Testis (tissue), 3 donors: ENCODE measurements around the gene FAM131A. TPM values are rescaled to one million over a fixed set of nuclear protein-coding genes. Genes with fewer than 3 reads are reported as not detected.

Experiments used
- DNase-seq: peaks from one replicate; pipeline ENCODE4 v3.0.0-alpha.2; 2019
- H3K27ac ChIP-seq, 2 donors: fragments of 200-600 bp; sonication (generic); one replicate each; pipeline ENCODE4 v1.5.1; 2019
- H3K27me3 ChIP-seq: fragments of 200-600 bp; sonication (generic); one replicate; pipeline ENCODE4 v1.5.1; 2019
- H3K36me3 ChIP-seq: fragments of 200-600 bp; sonication (generic); one replicate; pipeline ENCODE4 v1.5.1; 2017; ENCODE audit warnings: low read depth; ENCODE audit errors: missing control alignments
- H3K4me1 ChIP-seq: fragments of 200-600 bp; sonication (generic); one replicate; pipeline ENCODE4 v1.5.1; 2019
- H3K4me3 ChIP-seq, 2 donors: fragments of 200-600 bp; sonication (generic); one replicate each; pipeline ENCODE4 v1.5.1; 2017 to 2019
- H3K9me3 ChIP-seq: fragments of 200-600 bp; sonication (generic); one replicate; pipeline ENCODE4 v1.5.1; 2017
- POLR2A ChIP-seq: fragments of 450-650 bp; IDR thresholded peaks from one replicate; pipeline ENCODE4 v1.6.1; 2017; ENCODE audit warnings: antibody characterized with exemption, mild to moderate bottlenecking, moderate library complexity
- WGBS, 2 donors: methylation state at CpG; one replicate each; pipeline ENCODE4 v1.1.5; 2018; 5-methylcytosine and 5-hydroxymethylcytosine counted together
- intact Hi-C: fragments of 100-400 bp; cut with DNase I; formaldehyde crosslinking; loops from one replicate; pipeline ENCODE4 v1.15.1; 2023; ENCODE audit warnings: low total_unique reads
- polyA plus RNA-seq: library from polyadenylated mRNA; stranded (reverse); fragments of 350-450 nt; fragmentation: Illumina TruSeq; extraction: RNeasy Lipid Tissue Mini Kit (QIAGEN cat#74804); gene quantifications from one replicate; pipeline ENCODE4 v1.2.3, GENCODE V29; 2014; ENCODE audit warnings: low read depth, low replicate concordance; ENCODE audit not compliant: insufficient read depth
- total RNA-seq, 2 donors: library from RNA; depleted of rRNA; stranded (reverse); fragments of >200 nt; gene quantifications; one replicate each; pipeline ENCODE4 v1.2.3, GENCODE V29; 2016
- TF ChIP-seq, protein P1 (sequence below), 3 experiments: fragments of 450-650 bp in 2 of 3; fragments of 200-600 bp in 1 of 3; sonication (generic) in 1 of 3; IDR thresholded peaks; one replicate each; pipeline ENCODE4 v1.5.1; 2016 to 2019; ENCODE audit warnings: antibody characterized with exemption in 3 of 3, mild to moderate bottlenecking in 2 of 3, moderate library complexity in 1 of 3

Gene FAM131A
- total and polyA plus RNA-seq, 3 donors from 2014 or later, result 28.1 to 77.2 (median 75.9) TPM

- peaks cover 74% of the 10 kb centered on the region for H3K4me1 ChIP-seq
- intact Hi-C loops, result no loop called here
- 80 to 85% methylated on average over 4 of the region's 4 CpGs for WGBS, 2 donors
- peak overlapping the region; percentile 27 to 62 for H3K27ac ChIP-seq
- no peaks in the 10 kb centered on the region for H3K9me3 ChIP-seq
- no peak for TF ChIP-seq POLR2A
- TF ChIP-seq, protein P1, sequence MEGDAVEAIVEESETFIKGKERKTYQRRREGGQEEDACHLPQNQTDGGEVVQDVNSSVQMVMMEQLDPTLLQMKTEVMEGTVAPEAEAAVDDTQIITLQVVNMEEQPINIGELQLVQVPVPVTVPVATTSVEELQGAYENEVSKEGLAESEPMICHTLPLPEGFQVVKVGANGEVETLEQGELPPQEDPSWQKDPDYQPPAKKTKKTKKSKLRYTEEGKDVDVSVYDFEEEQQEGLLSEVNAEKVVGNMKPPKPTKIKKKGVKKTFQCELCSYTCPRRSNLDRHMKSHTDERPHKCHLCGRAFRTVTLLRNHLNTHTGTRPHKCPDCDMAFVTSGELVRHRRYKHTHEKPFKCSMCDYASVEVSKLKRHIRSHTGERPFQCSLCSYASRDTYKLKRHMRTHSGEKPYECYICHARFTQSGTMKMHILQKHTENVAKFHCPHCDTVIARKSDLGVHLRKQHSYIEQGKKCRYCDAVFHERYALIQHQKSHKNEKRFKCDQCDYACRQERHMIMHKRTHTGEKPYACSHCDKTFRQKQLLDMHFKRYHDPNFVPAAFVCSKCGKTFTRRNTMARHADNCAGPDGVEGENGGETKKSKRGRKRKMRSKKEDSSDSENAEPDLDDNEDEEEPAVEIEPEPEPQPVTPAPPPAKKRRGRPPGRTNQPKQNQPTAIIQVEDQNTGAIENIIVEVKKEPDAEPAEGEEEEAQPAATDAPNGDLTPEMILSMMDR (IDR thresholded peaks at IDR 0.05), result no peak
- no peaks in the 10 kb centered on the region for H3K27me3 ChIP-seq
- DNase-seq, result no peak
- no peak overlapping the region for H3K4me3 ChIP-seq
- no peaks in the 10 kb centered on the region for H3K36me3 ChIP-seq
Observed at GRCh38 chr3:184348057-184348382, 10.6 kb downstream of the FAM131A start.

- Histone ChIP-seq H3K9me3 (no peaks in the 10 kb centered on the region), H3K27me3 (no peaks in the 10 kb centered on the region), H3K27ac (peak overlapping the region; percentile 55 to 62), H3K4me3 (no peak overlapping the region), H3K4me1 (peaks cover 66% of the 10 kb centered on the region), H3K36me3 (no peaks in the 10 kb centered on the region)
- WGBS, 2 donors, result 40 to 59% methylated on average over 10 of the region's 10 CpGs
- intact Hi-C loops, result no loop called here
- peak; percentile 79 for DNase-seq
- TF ChIP-seq POLR2A, result no peak
- TF ChIP-seq, protein P1 (IDR thresholded peaks at IDR 0.05), result no peak
Observed at GRCh38 chr3:184349563-184350470, 12.4 kb downstream of the FAM131A start.

DNA sequence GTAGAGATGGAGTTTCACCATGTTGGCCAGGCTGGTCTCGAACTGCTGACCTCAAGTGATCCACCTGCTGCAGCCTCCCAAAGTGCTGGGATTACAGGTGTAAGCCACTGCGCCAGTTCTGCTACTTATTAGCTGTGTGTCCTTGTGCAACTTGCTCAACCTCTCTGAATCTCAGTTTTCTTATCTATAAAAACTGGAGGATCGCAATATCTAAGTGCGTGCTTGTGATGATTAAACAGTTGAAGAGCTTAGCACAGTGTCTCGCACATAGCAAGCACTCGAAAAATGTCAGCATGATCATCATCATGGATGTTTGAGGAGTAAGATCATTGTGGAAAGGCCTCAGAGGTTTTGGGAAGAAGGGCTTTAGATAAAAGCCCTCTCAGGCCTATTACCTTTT is 13.2 kb downstream of the FAM131A start:
- H3K4me3 ChIP-seq, result no peak overlapping the region
- peaks cover 62% of the 10 kb centered on the region for H3K4me1 ChIP-seq
- 65 to 82% methylated on average over 6 of the region's 6 CpGs for WGBS, 2 donors
- H3K27ac ChIP-seq, result peak overlapping the region; percentile 55 to 62
- intact Hi-C loops, result no loop called here
- no peaks in the 10 kb centered on the region for H3K27me3 ChIP-seq
- no peak for DNase-seq
- H3K9me3 ChIP-seq, result no peaks in the 10 kb centered on the region
- TF ChIP-seq POLR2A, result no peak
- TF ChIP-seq, protein P1 (IDR thresholded peaks at IDR 0.05), result no peak
- H3K36me3 ChIP-seq, result no peaks in the 10 kb centered on the region

DNA sequence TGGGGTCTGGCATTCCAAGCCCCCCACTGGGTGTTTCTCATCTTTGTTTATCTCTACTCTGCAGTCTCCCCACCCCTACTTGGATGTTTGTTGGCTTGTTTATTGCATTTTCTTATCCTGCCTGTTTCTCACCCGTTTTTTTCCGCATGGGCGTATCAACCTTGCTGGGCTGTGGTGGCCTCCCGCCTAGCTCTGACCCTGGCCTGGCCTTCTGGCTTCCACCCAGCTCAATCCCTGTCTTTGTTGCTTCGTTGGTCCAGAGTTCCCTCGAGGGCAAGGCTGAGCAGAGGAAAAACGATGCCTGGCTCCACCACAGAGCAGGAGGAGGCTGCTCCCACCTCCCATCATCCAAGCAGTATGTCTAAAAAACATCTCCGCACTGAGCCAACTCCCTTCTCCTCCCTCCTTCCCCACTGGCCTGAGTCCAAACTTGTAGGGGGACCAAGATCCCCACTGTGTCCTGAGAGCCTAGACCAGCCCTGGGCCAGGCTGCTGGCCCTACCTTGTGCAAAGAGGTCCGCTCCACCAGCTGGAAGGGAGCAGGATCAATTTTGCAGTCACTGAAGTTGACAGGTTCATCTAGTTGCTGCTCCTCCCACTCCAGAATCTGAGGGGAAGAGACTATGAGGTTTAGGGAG is 14.2 kb downstream of the FAM131A start:
- Histone ChIP-seq H3K27ac (peak overlapping the region in 1 of 2 donors; percentile 56), H3K9me3 (no peaks in the 10 kb centered on the region), H3K4me1 (peaks cover 65% of the 10 kb centered on the region), H3K36me3 (no peaks in the 10 kb centered on the region), H3K4me3 (no peak overlapping the region), H3K27me3 (no peaks in the 10 kb centered on the region)
- intact Hi-C loops, result no loop called here
- TF ChIP-seq POLR2A, result no peak
- TF ChIP-seq, protein P1 (IDR thresholded peaks at IDR 0.05), result no peak
- DNase-seq, result peak; percentile 79
- 41 to 44% methylated on average over 8 to 9 of the region's 9 CpGs for WGBS, 2 donors
